IPS-15b (cell line): ENCODE data around the gene DDX41.
"Not testable (repeated sequence)": the region's sequence is repeated elsewhere in the genome, so short reads cannot be mapped to it uniquely, and the experiment has no call there.

Source experiments
- H3K27me3 ChIP-seq: one replicate; pipeline ENCODE4 v1.6.1; 2013; ENCODE audit warnings: low read length; ENCODE audit not compliant: control insufficient read depth, insufficient read depth
- H3K36me3 ChIP-seq: one replicate; pipeline ENCODE4 v1.6.1; 2013; ENCODE audit warnings: low read length; ENCODE audit not compliant: control insufficient read depth, insufficient read depth
- H3K4me1 ChIP-seq: one replicate; pipeline ENCODE4 v1.6.1; 2013; ENCODE audit warnings: mild to moderate bottlenecking, low read length; ENCODE audit not compliant: control insufficient read depth, insufficient read depth
- H3K4me3 ChIP-seq: one replicate; pipeline ENCODE4 v1.5.1; 2013; ENCODE audit warnings: low read depth, low read length
- H3K9ac ChIP-seq: one replicate; pipeline ENCODE4 v1.6.1; 2013; ENCODE audit warnings: low read depth, mild to moderate bottlenecking, low read length
- H3K9me3 ChIP-seq: one replicate; pipeline ENCODE4 v1.6.1; 2013; ENCODE audit warnings: mild to moderate bottlenecking, low read length; ENCODE audit not compliant: control insufficient read depth, insufficient read depth

DDX41 gene

DNA sequence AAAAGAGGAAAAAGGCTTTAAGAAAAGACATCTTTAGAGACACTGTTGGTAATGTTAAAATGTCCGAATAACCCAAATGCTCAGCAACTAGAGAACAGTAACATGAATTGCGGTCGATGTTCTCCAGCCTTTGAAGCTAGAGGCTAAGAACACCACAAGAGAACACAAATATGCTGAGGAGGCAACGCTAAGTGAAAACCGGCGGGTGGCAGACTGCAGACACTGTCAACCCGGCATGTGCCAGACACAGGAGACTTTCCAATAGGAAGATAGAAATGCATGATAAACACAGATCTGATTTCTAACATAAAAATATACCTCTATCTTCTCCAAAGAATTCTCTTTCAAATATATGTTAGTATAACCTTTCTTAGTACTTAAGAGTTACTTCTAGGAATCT, 18.4 kb upstream of the DDX41 start:
- H3K4me3 ChIP-seq = no peak overlapping the region
- no peaks in the 10 kb centered on the region for H3K4me1 ChIP-seq
- H3K9me3 ChIP-seq = no peaks in the 10 kb centered on the region
- H3K9ac ChIP-seq = no peak overlapping the region
- H3K27me3 ChIP-seq = no peaks in the 10 kb centered on the region
- H3K36me3 ChIP-seq = peaks cover 55% of the 10 kb centered on the region

DNA sequence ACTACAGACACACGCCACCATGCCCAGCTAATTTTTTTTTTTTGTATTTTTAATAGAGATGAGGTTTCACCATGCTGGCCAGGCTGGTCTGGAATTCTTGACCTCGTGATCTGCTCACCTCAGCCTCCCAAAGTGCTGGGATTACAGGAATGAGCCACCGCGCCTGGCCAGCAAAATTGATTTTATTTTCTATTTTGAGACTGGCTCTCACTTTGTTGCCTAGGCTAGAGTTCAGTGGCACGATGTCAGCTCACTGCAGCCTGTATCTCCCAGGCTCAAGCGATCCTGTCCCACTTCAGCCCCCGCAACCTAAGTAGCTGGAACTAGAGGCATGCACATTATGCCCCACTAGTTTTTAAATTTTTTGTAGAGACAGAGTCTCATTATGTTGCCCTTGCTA, 17.7 kb upstream of the DDX41 start:
- H3K9ac ChIP-seq, H3K9me3 ChIP-seq, H3K27me3 ChIP-seq, H3K4me3 ChIP-seq, H3K4me1 ChIP-seq: not testable (repeated sequence)
- H3K36me3 ChIP-seq = peaks cover 61% of the 10 kb centered on the region

DNA sequence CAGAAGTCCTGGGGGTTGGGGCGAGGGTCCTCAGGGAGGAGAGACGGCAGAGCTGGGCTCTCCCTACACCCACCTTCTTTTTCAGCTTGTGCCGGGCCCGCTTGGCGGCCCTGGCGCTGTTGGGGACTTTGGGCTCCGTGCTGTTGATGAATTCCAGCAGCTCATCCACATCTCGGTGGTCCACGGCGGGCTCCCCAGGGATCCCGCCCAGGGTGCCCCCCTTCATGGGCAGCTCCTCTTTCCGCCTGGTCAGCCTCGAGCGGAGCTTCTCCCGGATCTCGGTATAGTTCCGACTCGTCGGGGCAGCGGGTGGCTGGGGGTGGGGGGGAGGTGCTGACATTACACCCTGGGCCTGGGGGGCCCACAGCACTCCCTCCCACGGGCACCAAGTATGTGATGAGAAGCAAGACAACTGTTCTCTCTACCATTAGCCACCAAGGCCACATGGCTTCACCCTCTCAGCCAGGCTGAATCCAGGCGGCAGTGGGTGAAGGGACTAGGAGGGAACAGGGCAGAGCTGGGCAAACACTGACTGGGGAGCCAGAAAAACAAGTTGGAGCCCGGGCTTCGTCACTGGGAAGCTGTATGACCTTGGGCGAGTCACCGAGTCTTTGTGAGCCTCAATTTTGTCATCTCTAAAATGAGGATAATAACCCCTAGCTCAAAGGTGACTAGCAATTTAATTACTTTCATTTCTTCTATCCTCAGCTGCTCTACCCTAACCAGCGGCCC, 14.6 kb upstream of the DDX41 start:
- no peak overlapping the region for H3K9ac ChIP-seq
- H3K27me3 ChIP-seq = no peaks in the 10 kb centered on the region
- H3K4me1 ChIP-seq = no peaks in the 10 kb centered on the region
- no peaks in the 10 kb centered on the region for H3K9me3 ChIP-seq
- no peak overlapping the region for H3K4me3 ChIP-seq
- peaks cover 64% of the 10 kb centered on the region for H3K36me3 ChIP-seq

DNA sequence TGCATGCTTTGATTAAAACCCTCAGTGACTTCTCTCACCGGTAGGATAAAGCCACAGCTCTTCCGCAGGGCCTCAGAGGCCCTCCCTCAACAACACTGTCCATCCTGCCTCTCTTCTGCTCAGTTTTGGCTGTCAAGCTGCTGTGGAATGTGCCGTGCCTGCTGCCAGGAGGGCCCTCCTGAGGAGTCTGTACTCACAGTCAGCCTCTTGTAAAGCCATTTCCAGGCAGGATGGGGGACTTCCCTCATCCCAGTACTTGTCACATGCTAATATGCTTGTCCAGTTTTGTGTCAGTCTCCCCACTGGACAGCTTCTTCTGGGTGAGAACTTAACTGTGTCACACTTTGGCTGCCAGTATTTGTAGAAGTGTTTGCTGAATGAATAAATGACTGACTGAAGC, 13.9 kb upstream of the DDX41 start:
- no peaks in the 10 kb centered on the region for H3K27me3 ChIP-seq
- peaks cover 61% of the 10 kb centered on the region for H3K36me3 ChIP-seq
- H3K4me1 ChIP-seq = no peaks in the 10 kb centered on the region
- no peak overlapping the region for H3K4me3 ChIP-seq
- no peaks in the 10 kb centered on the region for H3K9me3 ChIP-seq
- no peak overlapping the region for H3K9ac ChIP-seq

DNA sequence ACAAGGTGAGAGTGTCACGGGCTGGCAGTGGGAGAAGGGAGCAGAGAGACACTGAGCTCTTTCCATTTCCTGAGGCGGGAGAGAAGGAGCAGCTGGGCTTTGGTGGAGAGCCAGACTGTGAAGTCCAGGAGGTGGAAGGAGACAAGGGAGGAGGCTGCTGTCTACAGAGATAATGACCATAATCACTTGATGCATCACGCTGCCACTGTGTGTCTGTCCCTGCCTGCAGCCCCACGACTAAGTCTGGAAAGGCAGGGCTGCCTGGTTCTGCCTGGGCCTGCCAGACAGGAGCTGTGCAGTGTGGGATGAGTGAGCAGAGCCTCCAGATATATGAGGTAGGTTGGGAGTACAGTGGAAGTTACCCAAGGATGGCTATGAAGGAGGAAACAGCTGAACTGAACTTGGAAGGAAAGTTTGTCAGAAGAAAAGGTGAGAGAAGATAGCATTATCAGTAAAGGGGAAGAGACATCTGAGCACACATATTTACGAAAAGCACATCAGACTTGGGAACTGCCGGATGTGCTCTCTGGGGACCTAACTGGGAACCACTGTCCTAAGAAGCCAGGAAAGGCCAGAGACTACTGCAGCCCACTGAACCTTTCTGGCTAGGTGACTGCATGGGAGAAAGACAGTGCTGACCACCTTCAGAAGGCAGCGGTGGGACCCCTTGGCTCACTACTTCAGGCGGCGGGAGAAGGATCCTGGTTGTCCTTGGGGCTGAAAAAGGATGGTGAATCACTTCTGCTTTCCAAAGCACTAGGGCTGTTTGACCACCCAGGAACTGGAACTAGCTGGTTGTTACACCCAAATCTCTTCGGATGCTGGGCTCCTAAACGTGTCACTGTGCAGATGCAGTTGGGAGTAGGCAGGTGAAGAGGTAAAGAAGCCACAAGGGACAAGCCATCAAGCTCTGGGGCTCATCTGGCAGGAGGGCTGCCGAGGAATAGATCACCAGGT, 12.8 kb upstream of the DDX41 start:
- Histone ChIP-seq H3K9ac (no peak overlapping the region), H3K27me3 (no peaks in the 10 kb centered on the region), H3K4me1 (no peaks in the 10 kb centered on the region), H3K9me3 (no peaks in the 10 kb centered on the region), H3K4me3 (no peak overlapping the region), H3K36me3 (peaks cover 70% of the 10 kb centered on the region)

DNA sequence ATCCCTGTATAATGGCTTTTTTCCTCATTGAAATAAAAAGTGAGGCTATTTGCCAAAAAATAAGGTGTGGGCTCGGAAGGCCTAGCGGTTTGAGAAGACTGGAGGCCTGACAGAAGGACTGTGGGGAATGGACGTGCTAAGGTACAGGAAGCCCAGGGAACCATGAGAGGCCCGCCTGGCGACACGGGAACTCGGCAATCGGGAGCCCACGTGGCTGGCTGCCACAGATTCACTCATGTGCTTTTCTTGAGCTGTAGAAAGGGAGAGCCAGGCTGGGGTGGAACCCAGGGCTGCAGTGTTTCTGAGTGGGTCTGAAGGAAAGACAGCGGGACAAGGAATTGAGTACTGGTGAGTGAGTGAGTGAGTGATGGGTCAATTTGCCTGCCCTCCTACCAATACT, 11.9 kb upstream of the DDX41 start:
- Histone ChIP-seq H3K4me3 (no peak overlapping the region), H3K9ac (no peak overlapping the region), H3K4me1 (no peaks in the 10 kb centered on the region), H3K36me3 (peaks cover 72% of the 10 kb centered on the region), H3K9me3 (no peaks in the 10 kb centered on the region), H3K27me3 (no peaks in the 10 kb centered on the region)

DNA sequence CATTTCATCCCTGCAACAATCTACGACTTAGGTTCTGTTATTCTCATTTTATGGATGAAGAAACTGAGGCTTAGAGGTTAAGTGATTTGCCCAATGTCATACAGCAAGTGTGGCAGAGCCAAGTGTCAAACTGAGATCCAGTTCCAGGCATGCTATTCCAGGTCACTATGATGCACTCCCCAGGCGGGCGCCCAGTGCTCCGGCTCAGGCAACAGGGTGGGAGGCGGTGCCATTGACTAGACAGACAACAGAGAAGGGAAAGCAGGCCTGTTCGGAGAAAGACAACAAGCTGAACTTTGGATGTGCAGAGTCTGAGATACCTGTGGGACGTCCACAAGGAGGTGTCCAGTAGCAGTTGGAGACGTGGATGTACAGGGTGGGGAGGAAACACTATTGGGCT, 10.8 kb upstream of the DDX41 start:
- peaks cover 73% of the 10 kb centered on the region for H3K36me3 ChIP-seq
- H3K4me1 ChIP-seq = no peaks in the 10 kb centered on the region
- H3K9me3 ChIP-seq = no peaks in the 10 kb centered on the region
- H3K27me3 ChIP-seq = no peaks in the 10 kb centered on the region
- H3K4me3 ChIP-seq = no peak overlapping the region
- no peak overlapping the region for H3K9ac ChIP-seq

DNA sequence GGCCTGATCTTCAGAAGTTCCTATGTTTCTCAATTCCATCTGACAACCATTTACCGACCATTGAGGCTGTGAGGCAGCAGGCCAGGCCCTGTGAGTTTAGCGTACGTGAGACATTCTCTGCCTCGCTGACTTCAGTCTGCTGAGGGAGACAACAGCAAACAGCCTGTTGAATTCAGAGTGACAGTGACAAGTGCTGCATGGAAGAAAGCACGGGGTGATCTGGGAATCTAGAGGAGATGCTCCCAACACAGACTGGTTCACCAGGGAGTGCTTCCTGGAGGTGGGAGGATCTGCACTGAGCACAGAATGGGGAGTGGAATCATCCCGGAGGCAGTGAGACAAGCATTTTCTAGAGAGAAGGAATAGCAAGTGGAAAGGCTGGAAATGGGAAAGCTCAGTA, 10.0 kb upstream of the DDX41 start:
- no peaks in the 10 kb centered on the region for H3K4me1 ChIP-seq
- peaks cover 68% of the 10 kb centered on the region for H3K36me3 ChIP-seq
- no peaks in the 10 kb centered on the region for H3K9me3 ChIP-seq
- H3K27me3 ChIP-seq = no peaks in the 10 kb centered on the region
- no peak overlapping the region for H3K9ac ChIP-seq
- no peak overlapping the region for H3K4me3 ChIP-seq

DNA sequence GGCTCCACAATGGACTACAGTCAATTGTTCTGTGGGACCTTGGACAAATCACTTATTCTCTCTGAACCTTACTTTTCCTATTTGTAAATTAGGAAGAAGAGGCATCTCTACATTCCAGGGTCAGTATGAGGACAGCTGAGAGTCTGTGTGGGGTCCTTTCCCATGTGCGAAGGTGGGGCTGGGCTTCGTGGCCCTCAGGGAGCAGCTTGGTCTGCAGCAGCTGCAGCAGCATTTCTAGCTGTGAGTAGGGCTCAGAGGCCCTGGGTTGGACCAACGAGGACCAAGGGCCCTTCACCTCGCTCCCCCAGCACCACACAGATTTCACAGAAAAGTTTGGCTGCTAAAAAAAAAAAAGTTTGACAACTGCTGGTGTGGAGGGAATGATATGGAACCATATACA, 9.4 kb upstream of the DDX41 start:
- Histone ChIP-seq H3K27me3 (no peaks in the 10 kb centered on the region), H3K36me3 (peaks cover 69% of the 10 kb centered on the region), H3K4me3 (no peak overlapping the region), H3K4me1 (no peaks in the 10 kb centered on the region), H3K9ac (no peak overlapping the region), H3K9me3 (no peaks in the 10 kb centered on the region)

DNA sequence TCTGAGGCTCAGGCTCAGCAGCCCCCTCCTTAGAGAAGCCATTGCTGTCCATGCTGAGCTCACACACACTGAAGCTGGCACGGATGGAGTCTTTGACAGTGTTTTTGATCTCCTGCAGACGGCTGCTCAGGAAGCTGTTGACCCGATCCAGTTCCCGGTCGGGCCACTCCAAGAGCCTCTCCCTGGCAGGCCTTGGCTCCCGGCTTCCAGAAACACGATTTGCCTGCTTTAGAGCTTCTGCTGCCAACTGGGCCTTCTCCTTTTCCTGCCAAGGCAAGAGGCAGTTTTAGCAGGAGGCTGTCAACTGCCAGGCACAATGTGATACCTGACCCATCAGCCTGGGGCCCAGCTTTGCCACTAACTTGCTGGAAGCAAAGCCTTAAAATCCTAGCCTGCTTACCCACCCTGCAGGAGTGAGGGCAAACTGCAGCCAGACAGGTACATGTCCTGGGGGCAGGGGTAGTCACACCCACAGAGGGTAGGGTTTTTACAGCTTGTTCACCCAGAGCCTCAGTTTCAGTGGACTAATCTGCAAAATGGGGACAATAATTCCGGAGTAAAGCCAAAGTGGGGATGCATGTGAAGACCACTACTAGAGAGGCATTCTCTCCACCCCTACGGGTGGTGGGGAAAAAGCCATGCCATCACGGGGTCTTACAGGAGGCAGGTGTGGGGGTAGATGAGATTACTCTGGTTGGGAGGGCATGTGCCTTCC, 8.3 kb upstream of the DDX41 start:
- Histone ChIP-seq H3K36me3 (peaks cover 69% of the 10 kb centered on the region), H3K9me3 (no peaks in the 10 kb centered on the region), H3K27me3 (no peaks in the 10 kb centered on the region), H3K4me1 (no peaks in the 10 kb centered on the region), H3K9ac (no peak overlapping the region), H3K4me3 (no peak overlapping the region)

DNA sequence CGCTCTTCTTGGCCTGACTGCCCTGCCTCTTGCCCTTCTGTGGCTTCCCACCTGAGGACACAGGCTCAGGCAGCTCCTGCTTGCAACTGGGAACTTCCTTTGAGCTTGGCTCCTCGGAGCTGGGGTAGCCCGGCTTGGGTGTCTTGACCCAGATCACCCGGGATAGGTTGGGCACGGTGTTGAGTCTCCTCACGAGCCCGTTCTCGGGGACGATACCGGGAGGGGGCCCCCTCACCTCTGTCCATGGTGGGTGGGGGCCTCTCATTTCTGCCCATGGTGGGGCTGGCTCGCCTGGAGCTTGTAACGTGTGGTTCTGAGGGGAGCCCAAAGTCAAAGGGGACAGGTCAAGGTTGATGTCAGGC, 7.8 kb upstream of the DDX41 start:
- no peaks in the 10 kb centered on the region for H3K4me1 ChIP-seq
- no peaks in the 10 kb centered on the region for H3K9me3 ChIP-seq
- H3K36me3 ChIP-seq = peaks cover 70% of the 10 kb centered on the region
- H3K9ac ChIP-seq = no peak overlapping the region
- H3K4me3 ChIP-seq = no peak overlapping the region
- H3K27me3 ChIP-seq = no peaks in the 10 kb centered on the region
